Activated T-helper 9 cell treated with anti-CD3 and anti-CD28 coated beads, Interleukin-2, amount 50 U/mL, for 16 hours (primary cell): Measurements from ENCODE around the gene RASAL2.
"Not testable (repeated sequence)": the region's sequence is repeated elsewhere in the genome, so short reads cannot be mapped to it uniquely, and the experiment has no call there.

Experiments used
- DNase-seq: peaks from one replicate; pipeline ENCODE4 v3.0.0-alpha.2; 2020; ENCODE audit warnings: low read depth

The RASAL2 gene

GRCh38 chr1:178237121-178237520 lies 143.2 kb downstream of the RASAL2 start:
- DNase-seq: no peak

- DNase-seq: no peak
Observed at GRCh38 chr1:178238722-178239510, 145.0 kb downstream of the RASAL2 start.

- no peak for DNase-seq
Observed at GRCh38 chr1:178241057-178241456, 147.2 kb downstream of the RASAL2 start.

- DNase-seq: no peak
Observed at GRCh38 chr1:178241837-178242236, 147.9 kb downstream of the RASAL2 start.

- DNase-seq: no peak
Observed at GRCh38 chr1:178243119-178243518, 149.2 kb downstream of the RASAL2 start.

GRCh38 chr1:178243890-178244289 lies 150.0 kb downstream of the RASAL2 start:
- no peak for DNase-seq

- not testable (repeated sequence) for DNase-seq
Observed at GRCh38 chr1:178248284-178248683, 154.4 kb downstream of the RASAL2 start.

- not testable (repeated sequence) for DNase-seq
Observed at GRCh38 chr1:178253581-178253980, 159.7 kb downstream of the RASAL2 start.

GRCh38 chr1:178254433-178254832 lies 160.5 kb downstream of the RASAL2 start:
- no peak for DNase-seq

- DNase-seq: no peak
Observed at GRCh38 chr1:178258536-178258935, 164.6 kb downstream of the RASAL2 start.

- DNase-seq: no peak
Observed at GRCh38 chr1:178262120-178262500, 168.2 kb downstream of the RASAL2 start.

- DNase-seq: no peak
Observed at GRCh38 chr1:178263341-178263740, 169.4 kb downstream of the RASAL2 start.

GRCh38 chr1:178266113-178266512 lies 172.2 kb downstream of the RASAL2 start:
- DNase-seq: no peak

GRCh38 chr1:178266619-178267066 lies 172.7 kb downstream of the RASAL2 start:
- DNase-seq: no peak

GRCh38 chr1:178267646-178268094 lies 173.8 kb downstream of the RASAL2 start:
- no peak for DNase-seq

GRCh38 chr1:178271471-178271870 lies 177.6 kb downstream of the RASAL2 start:
- DNase-seq: no peak

- no peak for DNase-seq
Observed at GRCh38 chr1:178273707-178274410, 180.0 kb downstream of the RASAL2 start.

- DNase-seq: no peak
Observed at GRCh38 chr1:178275049-178275448, 181.1 kb downstream of the RASAL2 start.

GRCh38 chr1:178275553-178275952 lies 181.6 kb downstream of the RASAL2 start:
- DNase-seq: no peak

- DNase-seq: no peak
Observed at GRCh38 chr1:178277793-178278530, 184.1 kb downstream of the RASAL2 start.

- no peak for DNase-seq
Observed at GRCh38 chr1:178278916-178279686, 185.2 kb downstream of the RASAL2 start.

GRCh38 chr1:178282949-178283367 lies 189.1 kb downstream of the RASAL2 start:
- no peak for DNase-seq
